Breast epithelium (tissue), 4 donors: ENCODE measurements around the gene GLI3. TPM values are rescaled to one million over a fixed set of nuclear protein-coding genes. Genes with fewer than 3 reads are reported as not detected.

Experiments
- DNase-seq, 2 donors: peaks; one replicate each; pipeline ENCODE4 v3.0.0-alpha.2; 2019; ENCODE audit warnings: low spot score in 2 of 2
- H3K27ac ChIP-seq, 2 donors: fragments of 200-600 bp; sonication (generic) in 1 of 2; one replicate each; pipeline ENCODE4 v1.5.1; 2016 to 2019; ENCODE audit warnings: mild to moderate bottlenecking in 1 of 2
- H3K27me3 ChIP-seq, 2 donors: fragments of 200-600 bp; sonication (generic) in 1 of 2; one replicate each; pipeline versions ENCODE4 v1.5.1 to v1.6.0; 2017 to 2019; ENCODE audit warnings: control low read depth in 1 of 2, mild to moderate bottlenecking in 1 of 2
- H3K36me3 ChIP-seq: fragments of 200-600 bp; one replicate; pipeline ENCODE4 v1.5.1; 2019
- H3K4me1 ChIP-seq, 2 donors: fragments of 200-600 bp; sonication (generic); one replicate each; pipeline ENCODE4 v1.5.1; 2016 to 2019; ENCODE audit warnings: control low read depth in 1 of 2
- H3K4me3 ChIP-seq, 3 donors: fragments of 200-600 bp; sonication (generic); 1 replicate in 2 of 3; 2 replicates in 1 of 3; pipeline ENCODE4 v1.5.1; 2016 to 2019; ENCODE audit warnings: mild to moderate bottlenecking in 3 of 3, moderate library complexity in 2 of 3
- H3K9me3 ChIP-seq, 2 donors: fragments of 200-600 bp; sonication (generic) in 1 of 2; one replicate each; pipeline ENCODE4 v1.5.1; 2016 to 2019; ENCODE audit warnings: control low read depth in 1 of 2
- CTCF ChIP-seq, 3 donors: fragments of 450-650 bp; IDR thresholded peaks; one replicate each; pipeline ENCODE4 v1.5.1; 2016 to 2017; ENCODE audit warnings: antibody characterized with exemption in 3 of 3, mild to moderate bottlenecking in 3 of 3, moderate library complexity in 3 of 3
- POLR2A ChIP-seq: fragments of 450-650 bp; IDR thresholded peaks from one replicate; pipeline ENCODE4 v1.6.1; 2016; ENCODE audit warnings: antibody characterized with exemption, mild to moderate bottlenecking, moderate library complexity
- POLR2AphosphoS5 ChIP-seq, 3 donors: sonication (generic); formaldehyde crosslinking; IDR thresholded peaks; one replicate each; pipeline ENCODE4 v1.6.1; 2017; ENCODE audit warnings: antibody characterized with exemption in 3 of 3
- intact Hi-C: fragments of 100-400 bp; cut with DNase I; formaldehyde crosslinking; loops from one replicate; pipeline ENCODE4 v1.15.1; 2023; ENCODE audit warnings: low total_unique reads
- total RNA-seq, 3 donors: library from RNA; depleted of rRNA; stranded (reverse); fragments of >200 nt; gene quantifications; one replicate each; pipeline ENCODE4 v1.1.0, GENCODE V29; 2016

GLI3 gene
- total RNA-seq, 3 donors from 2014 or later, result 10.2 to 29.9 (median 22.6) TPM

DNA sequence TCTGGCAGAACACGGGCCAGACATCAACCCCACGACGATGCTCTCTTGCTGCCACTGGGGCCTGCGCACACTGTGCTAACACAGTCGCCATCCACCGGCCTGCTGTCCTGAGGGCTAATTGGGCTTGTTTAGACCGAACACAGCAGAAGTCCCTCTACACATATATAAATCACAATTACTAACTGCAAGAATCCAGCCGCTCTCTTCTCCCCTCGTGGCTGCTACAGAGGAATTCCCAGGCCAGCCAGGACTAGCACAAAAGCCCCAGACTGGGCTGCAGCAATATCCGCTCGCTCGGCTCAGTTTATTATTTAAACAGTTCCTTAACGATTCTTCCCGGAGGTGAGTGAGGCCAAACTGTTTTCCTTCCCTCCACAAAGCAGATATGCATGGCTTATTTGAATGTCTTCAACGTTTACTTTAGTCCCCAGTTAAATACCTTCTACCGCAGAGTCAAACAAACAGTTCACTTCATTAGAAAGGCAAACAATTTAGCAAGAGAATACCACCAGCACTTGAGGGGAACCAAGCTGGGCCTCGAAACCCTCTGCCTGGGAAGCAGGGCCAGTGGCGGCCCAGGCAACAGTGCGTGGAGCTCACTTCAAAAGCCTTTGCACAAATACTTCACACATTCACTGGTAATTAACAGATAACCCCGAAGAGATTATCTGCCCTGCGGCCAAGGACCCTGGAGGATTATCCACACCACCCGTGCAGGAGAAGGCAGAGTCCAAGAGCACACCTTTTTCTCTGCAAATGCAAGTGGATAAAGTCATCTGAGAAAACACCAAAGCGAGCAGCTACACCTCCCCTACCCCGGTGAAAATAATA, 145.3 kb downstream of the GLI3 start:
- Histone ChIP-seq H3K27ac (peak overlapping the region; percentile 41 to 86), H3K27me3 (no peaks in the 10 kb centered on the region), H3K4me3 (peak overlapping the region in 1 of 3 donors; percentile 20), H3K36me3 (no peaks in the 10 kb centered on the region), H3K9me3 (no peaks in the 10 kb centered on the region), H3K4me1 (peaks cover 0 to 2% of the 10 kb centered on the region in 2 donors)
- TF ChIP-seq POLR2AphosphoS5 (IDR thresholded peaks at IDR 0.05), result peak in 1 of 3 donors; percentile 27
- TF ChIP-seq POLR2A, result no peak
- no peak for TF ChIP-seq CTCF (IDR thresholded peaks at IDR 0.05)
- no peak for DNase-seq
- intact Hi-C loops, result no loop called here

DNA sequence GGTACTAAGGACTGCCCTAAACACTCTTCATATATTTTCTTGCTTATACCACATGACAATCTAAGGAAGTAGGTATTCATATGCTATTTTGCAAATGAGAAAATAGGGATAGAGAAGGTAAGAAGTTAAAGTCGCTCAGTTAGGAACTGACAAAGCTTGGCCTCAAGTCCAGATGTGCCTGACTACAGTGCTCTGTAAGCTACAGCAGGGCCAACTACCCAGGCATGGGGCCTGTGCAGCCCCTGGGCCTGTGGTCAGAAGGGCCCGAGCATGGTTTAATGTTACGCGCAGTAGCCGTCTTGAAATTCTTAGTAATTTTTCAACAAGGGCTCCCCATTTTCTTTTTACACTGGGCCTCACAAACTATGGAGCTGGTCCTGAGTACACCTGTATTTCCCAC, 146.2 kb downstream of the GLI3 start:
- H3K27ac ChIP-seq, result peak overlapping the region; percentile 41 to 86
- intact Hi-C loops, result no loop called here
- no peak for DNase-seq
- no peaks in the 10 kb centered on the region for H3K27me3 ChIP-seq
- TF ChIP-seq POLR2AphosphoS5 (IDR thresholded peaks at IDR 0.05), result no peak
- TF ChIP-seq POLR2A, result no peak
- no peak for TF ChIP-seq CTCF (IDR thresholded peaks at IDR 0.05)
- no peak overlapping the region for H3K4me3 ChIP-seq
- no peaks in the 10 kb centered on the region for H3K36me3 ChIP-seq
- H3K9me3 ChIP-seq, result no peaks in the 10 kb centered on the region
- H3K4me1 ChIP-seq, result peaks cover 0 to 2% of the 10 kb centered on the region in 2 donors

DNA sequence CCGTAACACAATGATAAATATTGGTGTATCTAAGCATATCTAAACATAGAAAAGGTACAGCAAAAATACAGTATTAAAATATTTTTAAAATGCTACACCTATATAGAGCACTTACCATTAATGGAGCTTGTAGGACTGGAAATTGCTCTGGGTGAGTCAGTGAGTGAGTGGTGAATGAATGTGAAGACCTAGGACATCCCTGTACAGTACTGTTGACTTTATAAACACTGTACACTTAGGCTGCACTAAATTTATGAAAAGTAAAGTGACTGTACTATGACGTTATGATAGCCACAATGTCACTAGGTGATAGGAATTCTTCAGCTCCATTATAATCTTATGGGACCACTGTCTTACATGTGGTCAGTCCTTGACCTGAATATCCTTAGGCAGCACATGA, 147.0 kb downstream of the GLI3 start:
- H3K9me3 ChIP-seq, result no peaks in the 10 kb centered on the region
- DNase-seq, result no peak
- H3K4me3 ChIP-seq, result no peak overlapping the region
- intact Hi-C loops, result no loop called here
- no peaks in the 10 kb centered on the region for H3K36me3 ChIP-seq
- H3K4me1 ChIP-seq, result peaks cover 0 to 2% of the 10 kb centered on the region in 2 donors
- no peak for TF ChIP-seq POLR2A
- TF ChIP-seq CTCF (IDR thresholded peaks at IDR 0.05), result no peak
- TF ChIP-seq POLR2AphosphoS5 (IDR thresholded peaks at IDR 0.05), result no peak
- H3K27me3 ChIP-seq, result no peaks in the 10 kb centered on the region
- peak overlapping the region; percentile 42 to 48 for H3K27ac ChIP-seq

- no peak overlapping the region for H3K4me3 ChIP-seq
- intact Hi-C loops, result no loop called here
- no peaks in the 10 kb centered on the region for H3K9me3 ChIP-seq
- H3K4me1 ChIP-seq, result peaks cover 0 to 2% of the 10 kb centered on the region in 2 donors
- H3K27me3 ChIP-seq, result no peaks in the 10 kb centered on the region
- no peaks in the 10 kb centered on the region for H3K36me3 ChIP-seq
- no peak for DNase-seq
- no peak overlapping the region for H3K27ac ChIP-seq
- TF ChIP-seq POLR2A (no peak), POLR2AphosphoS5 (IDR thresholded peaks at IDR 0.05) (no peak), CTCF (IDR thresholded peaks at IDR 0.05) (no peak)
These were observed 149.4 kb downstream of the GLI3 start for GRCh38 chr7:42087616-42088015.

DNA sequence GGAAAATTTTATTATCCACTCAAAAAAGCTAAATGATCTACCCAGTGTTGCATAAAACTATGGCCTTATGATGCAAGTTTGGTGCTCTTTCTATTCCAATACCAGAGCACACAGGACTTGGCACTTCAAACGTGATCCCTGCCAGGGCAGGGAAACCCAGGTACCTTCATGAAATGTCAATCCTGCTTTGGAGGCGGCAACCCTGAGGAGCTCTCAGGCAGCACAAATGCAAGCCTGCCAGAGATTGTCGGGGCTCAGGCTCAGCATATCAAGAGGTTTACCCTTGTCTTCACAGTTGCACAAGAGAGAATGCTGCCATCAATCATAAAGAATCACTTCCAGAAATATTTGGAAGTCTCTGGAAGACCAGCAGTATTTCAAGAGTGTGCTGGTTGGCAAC, 151.5 kb downstream of the GLI3 start:
- no peak for DNase-seq
- intact Hi-C loops, result no loop called here
- H3K27me3 ChIP-seq, result no peaks in the 10 kb centered on the region
- no peaks in the 10 kb centered on the region for H3K4me1 ChIP-seq
- no peaks in the 10 kb centered on the region for H3K36me3 ChIP-seq
- H3K27ac ChIP-seq, result peak overlapping the region in 1 of 2 donors; percentile 8
- TF ChIP-seq POLR2A (no peak), POLR2AphosphoS5 (IDR thresholded peaks at IDR 0.05) (no peak), CTCF (IDR thresholded peaks at IDR 0.05) (no peak)
- no peak overlapping the region for H3K4me3 ChIP-seq
- H3K9me3 ChIP-seq, result no peaks in the 10 kb centered on the region
